CD14-positive monocyte (primary cell): Measurements from ENCODE around the gene AGBL1. TPM values are rescaled to one million over a fixed set of nuclear protein-coding genes. Genes with fewer than 3 reads are reported as not detected.
"Not testable (repeated sequence)": the region's sequence is repeated elsewhere in the genome, so short reads cannot be mapped to it uniquely, and the experiment has no call there.

Experiments
- DNase-seq, 3 donors: peaks; one replicate each; pipeline ENCODE4 v3.0.0-alpha.2; 2011 to 2022
- H2AFZ ChIP-seq: 2 replicates; pipeline ENCODE4 v1.6.0; 2012; ENCODE audit warnings: mild to moderate bottlenecking, low read depth, low read length, inconsistent platforms; ENCODE audit not compliant: insufficient read depth, poor library complexity, severe bottlenecking
- H3K27ac ChIP-seq, 2 donors: 1 replicate in 1 of 2; 2 replicates in 1 of 2; pipeline ENCODE4 v1.5.1; 2012 to 2013; ENCODE audit warnings: low read length in 2 of 2, control low read depth in 1 of 2, inconsistent platforms in 1 of 2, low read depth in 1 of 2, mild to moderate bottlenecking in 1 of 2
- H3K27me3 ChIP-seq, 2 donors: one replicate each; pipeline versions ENCODE4 v1.6.0 to v1.6.1; 2011 to 2013; ENCODE audit warnings: low read length in 2 of 2; ENCODE audit not compliant: control insufficient read depth in 2 of 2, insufficient read depth in 2 of 2
- H3K36me3 ChIP-seq, 2 donors: replicated peaks in 1 of 2; 1 replicate in 1 of 2; 2 replicates in 1 of 2; pipeline versions ENCODE4 v1.5.1 to v1.6.1; 2012 to 2013; ENCODE audit warnings: low read length in 2 of 2, control low read depth in 1 of 2, inconsistent platforms in 1 of 2, mild to moderate bottlenecking in 1 of 2; ENCODE audit not compliant: insufficient read depth in 2 of 2, control insufficient read depth in 1 of 2
- H3K4me1 ChIP-seq, 2 donors: 1 replicate in 1 of 2; 2 replicates in 1 of 2; pipeline versions ENCODE4 v1.5.1 to v1.6.1; 2012 to 2013; ENCODE audit warnings: low read length in 2 of 2, control low read depth in 1 of 2, inconsistent platforms in 1 of 2, mild to moderate bottlenecking in 1 of 2, moderate library complexity in 1 of 2; ENCODE audit not compliant: insufficient read depth in 2 of 2, control insufficient read depth in 1 of 2
- H3K4me2 ChIP-seq: replicated peaks from 2 replicates; pipeline ENCODE3; 2012; ENCODE audit warnings: low read length, moderate library complexity, mild to moderate bottlenecking; ENCODE audit not compliant: poor library complexity, severe bottlenecking; ENCODE audit errors: extremely low read depth
- H3K4me3 ChIP-seq, 3 experiments: fragments of 200-600 bp in 1 of 3; sonication (generic) in 1 of 3; replicated peaks in 1 of 3; 1 replicate in 2 of 3; 2 replicates in 1 of 3; pipeline ENCODE4 v1.5.1; 2011 to 2013; ENCODE audit warnings: low read length in 3 of 3, mild to moderate bottlenecking in 3 of 3, control low read depth in 2 of 3, low read depth in 2 of 3, inconsistent platforms in 1 of 3, moderate library complexity in 1 of 3
- H3K79me2 ChIP-seq: 2 replicates; pipeline ENCODE4 v1.6.0; 2012; ENCODE audit warnings: mild to moderate bottlenecking, control low read depth, inconsistent platforms, low read length, moderate library complexity; ENCODE audit not compliant: insufficient read depth
- H3K9ac ChIP-seq: 2 replicates; pipeline ENCODE4 v1.6.0; 2017; ENCODE audit warnings: low read length, mild to moderate bottlenecking; ENCODE audit not compliant: insufficient read depth, poor library complexity, severe bottlenecking
- H3K9me3 ChIP-seq, 2 donors: replicated peaks in 1 of 2; 1 replicate in 1 of 2; 2 replicates in 1 of 2; pipeline versions ENCODE4 v1.5.1 to v1.6.1; 2012 to 2013; ENCODE audit warnings: low read length in 2 of 2, control low read depth in 1 of 2; ENCODE audit not compliant: control insufficient read depth in 1 of 2, insufficient read depth in 1 of 2
- H4K20me1 ChIP-seq: 2 replicates; pipeline ENCODE4 v1.6.0; 2012; ENCODE audit warnings: mild to moderate bottlenecking, low read length, control low read depth, moderate library complexity; ENCODE audit not compliant: insufficient read depth
- H3K27ac Mint-ChIP-seq, 7 donors: one replicate each; pipeline ENCODE4 v1.8.0; 2020; ENCODE audit warnings: mild to moderate bottlenecking in 7 of 7, mixed read lengths in 7 of 7, moderate library complexity in 6 of 7, inconsistent platforms in 2 of 7
- H3K27me3 Mint-ChIP-seq, 3 donors: one replicate each; pipeline ENCODE4 v1.8.0; 2021 to 2022; ENCODE audit warnings: low read depth in 3 of 3, mild to moderate bottlenecking in 3 of 3, mixed read lengths in 3 of 3, moderate library complexity in 3 of 3, inconsistent platforms in 1 of 3
- H3K36me3 Mint-ChIP-seq, 2 donors: one replicate each; pipeline ENCODE4 v1.8.0; 2020; ENCODE audit warnings: mixed read lengths in 2 of 2, inconsistent platforms in 1 of 2, mild to moderate bottlenecking in 1 of 2
- H3K4me1 Mint-ChIP-seq: one replicate; pipeline ENCODE4 v1.8.0; 2020; ENCODE audit warnings: mild to moderate bottlenecking, mixed read lengths
- H3K4me3 Mint-ChIP-seq, 2 donors: one replicate each; pipeline ENCODE4 v1.8.0; 2020; ENCODE audit warnings: mild to moderate bottlenecking in 2 of 2, mixed read lengths in 2 of 2, moderate library complexity in 1 of 2
- H3K9me3 Mint-ChIP-seq, 7 donors: one replicate each; pipeline ENCODE4 v1.8.0; 2020 to 2022; ENCODE audit warnings: mixed read lengths in 7 of 7, mild to moderate bottlenecking in 6 of 7, moderate library complexity in 6 of 7, inconsistent platforms in 2 of 7
- WGBS: methylation state at CpG from one replicate; pipeline ENCODE4 v1.1.5; 2013; ENCODE audit warnings: missing lambda C conversion rate; ENCODE audit not compliant: insufficient coverage; 5-methylcytosine and 5-hydroxymethylcytosine counted together
- intact Hi-C, 2 donors: fragments of 100-400 bp; cut with micrococcal nuclease; formaldehyde crosslinking; loops; one replicate each; pipeline versions ENCODE4 v1.15.0 to v1.15.1; 2023
- polyA plus RNA-seq, 3 donors: library from polyadenylated mRNA; depleted of rRNA in 1 of 3; unstranded in 2 of 3; stranded (reverse) in 1 of 3; fragments of 300-500 nt in 2 of 3; fragments of >200 nt in 1 of 3; fragmentation: Illumina TruSeq in 2 of 3; gene quantifications; 1 replicate in 2 of 3; 2 replicates in 1 of 3; pipeline ENCODE4 v1.2.3, GENCODE V29; 2012 to 2021
- TF ChIP-seq, protein P1 (sequence below): fragments of 200-600 bp; IDR thresholded peaks from one replicate; pipeline ENCODE4 v1.8.0; 2022; ENCODE audit warnings: antibody characterized with exemption, mild to moderate bottlenecking

The AGBL1 gene
- polyA plus RNA-seq, 3 donors, result not detected

GRCh38 chr15:86121568-86122225, 42.0 kb downstream of the AGBL1 start:
- H3K9me3 Mint-ChIP-seq, result peaks cover 0 to 5% (median 2%) of the 10 kb centered on the region in 7 donors
- no peaks in the 10 kb centered on the region for H3K4me1 ChIP-seq
- no peaks in the 10 kb centered on the region for H3K4me1 Mint-ChIP-seq
- no peaks in the 10 kb centered on the region for H3K79me2 ChIP-seq
- no peaks in the 10 kb centered on the region for H3K36me3 ChIP-seq
- no peak overlapping the region for H3K27ac Mint-ChIP-seq
- H3K27me3 Mint-ChIP-seq, result peaks cover 0 to 2% (median 2%) of the 10 kb centered on the region in 3 donors
- 67% methylated on average over 5 of the region's 7 CpGs for WGBS
- intact Hi-C loops, result no loop called here
- TF ChIP-seq, protein P1, sequence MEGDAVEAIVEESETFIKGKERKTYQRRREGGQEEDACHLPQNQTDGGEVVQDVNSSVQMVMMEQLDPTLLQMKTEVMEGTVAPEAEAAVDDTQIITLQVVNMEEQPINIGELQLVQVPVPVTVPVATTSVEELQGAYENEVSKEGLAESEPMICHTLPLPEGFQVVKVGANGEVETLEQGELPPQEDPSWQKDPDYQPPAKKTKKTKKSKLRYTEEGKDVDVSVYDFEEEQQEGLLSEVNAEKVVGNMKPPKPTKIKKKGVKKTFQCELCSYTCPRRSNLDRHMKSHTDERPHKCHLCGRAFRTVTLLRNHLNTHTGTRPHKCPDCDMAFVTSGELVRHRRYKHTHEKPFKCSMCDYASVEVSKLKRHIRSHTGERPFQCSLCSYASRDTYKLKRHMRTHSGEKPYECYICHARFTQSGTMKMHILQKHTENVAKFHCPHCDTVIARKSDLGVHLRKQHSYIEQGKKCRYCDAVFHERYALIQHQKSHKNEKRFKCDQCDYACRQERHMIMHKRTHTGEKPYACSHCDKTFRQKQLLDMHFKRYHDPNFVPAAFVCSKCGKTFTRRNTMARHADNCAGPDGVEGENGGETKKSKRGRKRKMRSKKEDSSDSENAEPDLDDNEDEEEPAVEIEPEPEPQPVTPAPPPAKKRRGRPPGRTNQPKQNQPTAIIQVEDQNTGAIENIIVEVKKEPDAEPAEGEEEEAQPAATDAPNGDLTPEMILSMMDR, result no peak
- no peak overlapping the region for H3K4me3 ChIP-seq
- H3K4me2 ChIP-seq, result no peak overlapping the region
- DNase-seq, result no peak
- no peak overlapping the region for H2AFZ ChIP-seq
- no peaks in the 10 kb centered on the region for H3K36me3 Mint-ChIP-seq
- H3K9ac ChIP-seq, result no peak overlapping the region
- H3K9me3 ChIP-seq, result no peaks in the 10 kb centered on the region
- H3K27me3 ChIP-seq, result no peaks in the 10 kb centered on the region
- no peak overlapping the region for H3K27ac ChIP-seq
- H3K4me3 Mint-ChIP-seq, result no peak overlapping the region
- H4K20me1 ChIP-seq, result no peaks in the 10 kb centered on the region

DNA sequence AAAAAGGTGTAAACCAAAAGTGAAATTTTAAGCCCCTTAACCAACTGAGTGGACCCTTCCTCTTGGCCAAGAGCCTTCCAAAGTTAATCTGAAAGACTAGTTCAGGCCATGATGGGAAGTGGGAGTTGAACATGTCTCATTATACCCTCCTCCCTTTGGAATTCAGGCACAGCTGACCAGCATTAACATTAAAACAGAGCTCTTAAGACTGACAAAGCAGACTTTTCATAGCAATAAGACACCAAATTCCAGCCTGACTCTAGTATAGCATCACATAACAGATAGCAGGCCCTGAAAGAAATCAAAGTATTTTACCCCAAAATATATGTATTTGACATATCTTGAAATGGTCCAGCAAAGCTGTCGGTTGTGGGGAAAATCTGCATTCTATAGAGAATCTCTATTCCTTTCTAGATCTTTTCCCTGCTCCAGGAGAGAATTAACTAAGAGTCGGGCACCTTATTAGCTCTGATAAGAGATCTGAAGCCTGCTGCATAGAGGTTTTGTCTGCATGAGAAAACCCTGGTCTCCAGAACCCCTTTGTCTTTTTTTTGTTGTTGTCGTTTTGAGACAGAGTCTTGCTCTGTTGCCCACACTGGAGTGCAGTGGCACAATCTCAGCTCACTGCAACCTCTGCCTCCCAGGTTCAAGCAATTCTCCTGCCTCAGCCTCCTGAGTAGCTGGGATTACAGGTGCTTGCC, 43.2 kb downstream of the AGBL1 start:
- H3K27me3 Mint-ChIP-seq, H3K9ac ChIP-seq, intact Hi-C loops: not testable (repeated sequence)

More for the DNA sequence above, 43.2 kb downstream of the AGBL1 start:
- no CpG with 5 or more reads among the region's 3 CpGs for WGBS
- H2AFZ ChIP-seq, H3K4me2 ChIP-seq, H3K36me3 Mint-ChIP-seq, DNase-seq, H3K9me3 Mint-ChIP-seq, H3K4me1 ChIP-seq, H3K79me2 ChIP-seq, H3K4me3 Mint-ChIP-seq, H3K4me1 Mint-ChIP-seq, H4K20me1 ChIP-seq, H3K27ac Mint-ChIP-seq, H3K27me3 ChIP-seq, H3K36me3 ChIP-seq, H3K27ac ChIP-seq, H3K9me3 ChIP-seq, H3K4me3 ChIP-seq: not testable (repeated sequence)
